Suppressor macrophage treated with lipopolysaccharide for 1 hour (primary cell): Measurements from ENCODE around the gene ARHGAP29.
"Not testable (repeated sequence)": the region's sequence is repeated elsewhere in the genome, so short reads cannot be mapped to it uniquely, and the experiment has no call there.

Source experiments
- DNase-seq, 3 donors: peaks; one replicate each; pipeline ENCODE4 v3.0.0-alpha.2; 2020 to 2022

The ARHGAP29 gene

GRCh38 chr1:94231746-94232145 is 5.6 kb downstream of the ARHGAP29 start:
- DNase-seq: no peak

- no peak for DNase-seq
Observed at GRCh38 chr1:94230920-94231319, 6.5 kb downstream of the ARHGAP29 start.

GRCh38 chr1:94228640-94229375 is 8.6 kb downstream of the ARHGAP29 start:
- DNase-seq: no peak

GRCh38 chr1:94227624-94228023 is 9.8 kb downstream of the ARHGAP29 start:
- DNase-seq: no peak

- DNase-seq: no peak
Observed at GRCh38 chr1:94225845-94226244, 11.5 kb downstream of the ARHGAP29 start.

- DNase-seq: no peak
Observed at GRCh38 chr1:94218332-94218731, 19.1 kb downstream of the ARHGAP29 start.

DNA sequence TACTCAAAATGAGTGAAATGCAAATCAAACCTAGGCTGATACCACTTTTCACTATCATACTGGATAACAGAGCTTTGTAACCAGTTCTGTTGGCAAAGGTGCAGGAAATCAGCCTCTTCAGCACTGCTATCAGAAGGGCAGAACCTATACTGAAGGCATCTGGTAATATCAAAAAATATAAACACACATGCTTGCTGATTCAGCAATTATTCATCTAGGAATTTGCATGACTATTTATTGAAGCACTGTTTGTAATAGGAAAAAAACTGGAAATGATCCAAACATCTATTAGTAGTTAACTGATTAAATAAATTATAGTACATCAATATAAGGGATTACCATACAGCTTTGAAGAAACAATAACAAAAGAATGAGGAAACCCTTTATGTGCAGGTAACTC is 21.4 kb downstream of the ARHGAP29 start:
- DNase-seq: no peak

DNA sequence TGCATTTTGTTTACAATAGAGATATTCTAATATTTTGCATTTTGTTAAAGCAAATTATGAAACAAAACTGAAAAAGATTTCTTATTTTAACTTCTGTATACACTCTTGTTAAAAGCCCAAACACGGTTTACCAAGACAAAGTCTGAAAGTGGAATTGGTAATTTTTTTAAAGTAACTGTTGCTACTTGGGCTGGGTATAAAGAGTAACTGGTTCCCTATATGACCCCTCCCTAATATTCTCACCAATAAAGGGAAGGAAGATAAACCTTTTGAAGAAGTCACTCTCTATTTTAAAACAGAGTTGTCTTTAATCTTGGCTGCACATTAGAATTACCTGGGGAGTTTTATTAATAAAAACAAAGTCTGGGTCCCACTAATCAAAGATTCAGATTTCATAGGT is 27.4 kb downstream of the ARHGAP29 start:
- DNase-seq: no peak

DNA sequence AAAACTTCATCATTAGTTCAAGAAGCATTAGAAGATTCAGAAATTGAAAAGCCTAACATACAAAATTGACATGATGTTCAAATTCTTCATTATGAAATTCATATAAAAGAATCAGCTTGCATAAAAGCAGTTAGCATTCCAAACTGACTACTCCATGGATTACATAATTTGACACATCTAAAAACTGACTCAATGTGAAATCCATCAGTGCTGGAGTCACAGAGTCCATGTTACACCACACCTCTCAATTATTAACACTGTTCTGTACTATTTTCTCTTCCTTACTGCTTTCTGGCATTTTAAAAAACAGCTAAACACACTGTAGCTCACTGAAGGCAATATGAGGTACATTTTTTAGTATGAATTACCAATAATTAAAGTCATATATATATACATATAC is 28.0 kb downstream of the ARHGAP29 start:
- DNase-seq: no peak

GRCh38 chr1:94207695-94208094 is 29.7 kb downstream of the ARHGAP29 start:
- DNase-seq: no peak

GRCh38 chr1:94205639-94206038 is 31.7 kb downstream of the ARHGAP29 start:
- DNase-seq: no peak

- no peak for DNase-seq
Observed at GRCh38 chr1:94202241-94202640, 35.1 kb downstream of the ARHGAP29 start.

DNA sequence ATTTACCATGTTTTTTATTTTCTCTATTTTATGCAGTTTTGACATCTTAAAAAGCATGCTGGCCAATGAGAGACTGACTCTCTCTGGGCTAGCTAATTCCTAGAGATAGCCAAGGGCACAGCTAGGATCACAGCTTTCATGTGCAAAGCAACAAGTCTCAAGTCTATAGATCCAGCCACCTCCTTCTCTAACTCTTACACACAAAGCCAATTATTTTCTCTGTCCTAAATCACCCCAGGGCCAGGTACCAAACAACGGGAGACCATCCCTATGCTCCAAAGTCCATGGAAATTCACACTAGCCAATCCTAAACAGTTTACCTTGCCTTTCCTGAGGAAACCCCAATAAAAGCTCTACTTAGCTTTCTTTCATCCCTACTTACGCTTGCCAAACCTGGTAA is 38.0 kb downstream of the ARHGAP29 start:
- DNase-seq: no peak

GRCh38 chr1:94194079-94194865 is 43.1 kb downstream of the ARHGAP29 start:
- no peak for DNase-seq

- no peak for DNase-seq
Observed at GRCh38 chr1:94193128-94193527, 44.3 kb downstream of the ARHGAP29 start.

DNA sequence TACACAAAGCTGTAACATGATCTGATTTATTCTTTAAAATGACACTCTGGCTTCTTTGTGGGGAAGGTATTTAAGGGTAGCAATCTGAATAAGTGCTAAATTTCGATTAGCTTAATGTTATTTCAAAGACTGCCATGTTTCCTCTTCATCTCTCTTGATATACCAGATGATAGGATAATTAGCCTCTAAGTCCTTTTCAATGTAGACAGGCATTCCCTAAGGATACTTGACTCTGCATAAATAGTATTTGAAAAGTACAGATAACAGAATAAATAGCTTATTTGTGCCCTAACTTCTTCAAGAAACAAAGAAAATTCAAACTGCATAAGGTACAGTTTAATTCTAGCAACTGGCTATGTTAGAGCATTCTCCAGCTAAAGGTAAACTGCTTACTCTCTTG is 46.2 kb downstream of the ARHGAP29 start:
- no peak for DNase-seq

GRCh38 chr1:94186946-94187345 is 50.4 kb downstream of the ARHGAP29 start:
- no peak for DNase-seq

DNA sequence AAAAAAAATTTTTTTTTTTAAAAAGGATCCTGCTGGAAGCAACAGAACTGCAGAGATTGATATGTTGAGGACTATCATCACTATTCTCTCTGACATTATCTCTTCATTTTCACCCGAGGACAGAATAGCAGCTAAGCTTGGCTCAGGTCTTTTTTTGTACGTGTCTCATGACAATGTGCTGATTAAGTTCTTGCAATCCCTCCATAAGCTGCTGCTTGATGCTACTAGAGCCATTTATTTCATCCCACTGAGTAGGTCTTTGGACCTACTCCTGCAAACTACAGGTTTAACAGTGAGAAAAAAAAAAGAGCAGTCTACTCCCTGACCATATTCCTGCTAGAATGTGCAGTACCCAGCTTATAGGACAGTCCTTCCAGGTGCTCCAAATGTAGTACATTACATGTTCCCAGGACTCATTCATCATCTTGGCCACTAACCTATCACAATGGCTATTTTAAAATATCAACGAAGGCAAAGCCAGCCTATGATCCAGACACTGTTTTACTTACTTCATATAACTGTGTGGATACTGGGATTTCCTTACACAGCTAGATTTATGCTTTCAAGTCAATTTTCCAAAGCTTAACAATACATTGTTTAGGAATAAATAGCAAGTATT is 54.1 kb downstream of the ARHGAP29 start:
- DNase-seq: no peak

- no peak for DNase-seq
Observed at GRCh38 chr1:94182191-94182590, 55.2 kb downstream of the ARHGAP29 start.

- DNase-seq: no peak
Observed at GRCh38 chr1:94180650-94181049, 56.7 kb downstream of the ARHGAP29 start.

DNA sequence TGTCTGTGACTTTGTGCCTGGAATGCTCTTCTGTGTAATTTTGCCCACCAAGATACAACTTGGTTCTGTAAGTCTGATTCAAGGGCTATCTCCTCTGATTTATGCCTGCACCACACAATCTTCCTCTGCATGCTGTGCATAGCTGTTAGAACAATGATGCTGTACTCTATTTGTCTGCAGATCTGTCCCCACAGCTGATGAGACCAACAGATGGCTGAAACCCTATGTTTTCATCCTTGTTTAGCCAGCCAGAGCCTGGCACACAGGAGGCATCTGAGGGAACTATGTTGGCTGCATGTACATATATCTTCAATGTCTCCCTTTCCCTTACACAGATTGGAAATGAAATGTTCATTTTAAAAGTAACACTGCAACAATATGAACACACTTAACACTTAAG is 58.5 kb downstream of the ARHGAP29 start:
- no peak for DNase-seq

DNA sequence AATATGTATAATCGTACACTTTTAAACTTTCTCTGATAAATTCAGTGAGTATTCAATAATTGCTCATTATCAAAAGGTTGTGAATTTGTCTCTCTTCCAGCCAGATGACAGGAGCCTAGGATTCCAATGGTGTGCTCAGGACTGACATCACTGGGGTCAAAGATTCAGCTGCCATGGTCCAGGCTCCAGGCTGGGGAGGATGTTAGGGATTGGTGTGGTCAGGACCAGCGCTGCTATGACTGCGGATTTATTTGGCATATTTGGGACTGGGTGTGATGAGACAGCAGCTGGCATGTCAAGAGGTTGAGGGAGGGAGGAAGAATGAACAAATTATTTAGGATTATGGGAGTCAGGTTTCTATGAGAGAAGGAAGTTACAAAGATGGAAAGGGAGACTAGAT is 68.3 kb downstream of the ARHGAP29 start:
- DNase-seq: no peak

GRCh38 chr1:94165843-94166242 is 71.5 kb downstream of the ARHGAP29 start:
- DNase-seq: no peak

GRCh38 chr1:94164885-94165284 is 72.5 kb downstream of the ARHGAP29 start:
- not testable (repeated sequence) for DNase-seq
